Nephron progenitor cell (in vitro differentiated cells): Measurements from ENCODE around the gene LMOD2.

Source experiments
- DNase-seq: peaks from one replicate; pipeline ENCODE4 v3.0.0; 2021
- H3K27ac Mint-ChIP-seq: 2 replicates; pipeline ENCODE4 v1.8.0; 2021; ENCODE audit warnings: mild to moderate bottlenecking, moderate library complexity, mixed read lengths
- H3K27me3 Mint-ChIP-seq: 2 replicates; pipeline ENCODE4 v1.8.0; 2021; ENCODE audit warnings: mild to moderate bottlenecking, low read depth, mixed read lengths; ENCODE audit not compliant: poor library complexity
- H3K36me3 Mint-ChIP-seq: 2 replicates; pipeline ENCODE4 v1.8.0; 2021; ENCODE audit warnings: low read depth, mixed read lengths
- H3K4me1 Mint-ChIP-seq: 2 replicates; pipeline ENCODE4 v1.8.0; 2021; ENCODE audit warnings: mixed read lengths
- H3K4me3 Mint-ChIP-seq: 2 replicates; pipeline ENCODE4 v1.8.0; 2021; ENCODE audit warnings: mild to moderate bottlenecking, moderate library complexity, mixed read lengths
- H3K9me3 Mint-ChIP-seq: 2 replicates; pipeline ENCODE4 v1.8.0; 2021; ENCODE audit warnings: mild to moderate bottlenecking, moderate library complexity, mixed read lengths
- CTCF ChIP-seq: fragments of 200-600 bp; sonication (generic); IDR thresholded peaks from 2 replicates; pipeline ENCODE4 v1.5.0; 2021; ENCODE audit warnings: antibody characterized with exemption

Gene LMOD2

GRCh38 chr7:123677061-123677715 lies 21.5 kb downstream of the LMOD2 start:
- Mint-ChIP-seq H3K27ac (no peak overlapping the region), H3K36me3 (peaks cover 21% of the 10 kb centered on the region), H3K4me3 (no peak overlapping the region), H3K4me1 (peaks cover 20% of the 10 kb centered on the region), H3K27me3 (no peaks in the 10 kb centered on the region), H3K9me3 (no peaks in the 10 kb centered on the region)
- TF ChIP-seq CTCF = no peak
- no peak for DNase-seq

GRCh38 chr7:123679614-123680013 lies 23.9 kb downstream of the LMOD2 start:
- Mint-ChIP-seq H3K27me3 (no peaks in the 10 kb centered on the region), H3K4me1 (peaks cover 4% of the 10 kb centered on the region), H3K27ac (no peak overlapping the region), H3K4me3 (no peak overlapping the region), H3K9me3 (no peaks in the 10 kb centered on the region), H3K36me3 (peaks cover 30% of the 10 kb centered on the region)
- no peak for DNase-seq
- TF ChIP-seq CTCF = no peak

GRCh38 chr7:123680580-123680979 lies 24.9 kb downstream of the LMOD2 start:
- H3K36me3 Mint-ChIP-seq = peaks cover 38% of the 10 kb centered on the region
- H3K9me3 Mint-ChIP-seq = no peaks in the 10 kb centered on the region
- no peaks in the 10 kb centered on the region for H3K27me3 Mint-ChIP-seq
- no peak for DNase-seq
- no peaks in the 10 kb centered on the region for H3K4me1 Mint-ChIP-seq
- no peak overlapping the region for H3K4me3 Mint-ChIP-seq
- no peak for TF ChIP-seq CTCF
- H3K27ac Mint-ChIP-seq = no peak overlapping the region

DNA sequence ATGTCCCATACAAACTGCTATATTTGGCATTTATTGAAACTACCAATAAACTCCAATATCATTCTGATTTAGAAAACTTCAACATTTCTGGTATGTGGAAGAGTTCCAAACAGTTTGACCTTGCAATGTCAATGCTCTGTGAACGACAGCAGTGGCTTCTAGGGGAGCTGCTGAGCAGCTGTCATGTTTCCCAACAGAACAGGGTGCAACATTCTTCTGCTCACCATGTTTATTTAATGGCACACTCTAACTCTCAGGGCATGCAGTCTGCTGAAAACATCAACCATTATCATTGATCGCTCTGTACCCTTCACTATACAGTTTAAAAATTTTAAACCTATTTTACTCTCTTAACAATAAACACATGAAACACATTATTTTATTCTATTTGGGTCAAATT lies 25.9 kb downstream of the LMOD2 start:
- TF ChIP-seq CTCF = no peak
- no peak for DNase-seq
- Mint-ChIP-seq H3K36me3 (peaks cover 38% of the 10 kb centered on the region), H3K4me1 (no peaks in the 10 kb centered on the region), H3K9me3 (no peaks in the 10 kb centered on the region), H3K27ac (no peak overlapping the region), H3K27me3 (no peaks in the 10 kb centered on the region), H3K4me3 (no peak overlapping the region)

GRCh38 chr7:123682690-123683089 lies 27.0 kb downstream of the LMOD2 start:
- Mint-ChIP-seq H3K27ac (no peak overlapping the region), H3K27me3 (no peaks in the 10 kb centered on the region), H3K4me1 (no peaks in the 10 kb centered on the region), H3K36me3 (peaks cover 38% of the 10 kb centered on the region), H3K9me3 (no peaks in the 10 kb centered on the region), H3K4me3 (no peak overlapping the region)
- TF ChIP-seq CTCF = peak; percentile 53
- no peak for DNase-seq

DNA sequence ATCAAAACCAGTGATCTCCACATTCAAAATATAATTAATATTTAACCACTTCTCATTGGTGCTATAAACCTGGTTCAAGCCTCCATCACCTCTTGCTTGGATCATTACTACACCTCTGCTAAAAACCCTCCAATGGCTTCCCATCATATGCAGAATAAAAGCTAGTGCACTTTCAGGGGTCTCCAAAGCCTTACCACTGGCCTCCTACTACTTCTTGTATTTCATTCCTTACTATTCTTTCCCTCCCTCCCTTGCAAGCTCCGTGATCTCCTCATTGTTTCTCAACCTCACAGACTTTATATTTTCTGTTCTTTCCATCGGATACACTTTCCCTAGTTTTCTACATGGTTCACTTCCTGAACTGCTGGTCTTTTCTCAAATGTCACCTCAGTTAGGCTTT lies 31.5 kb downstream of the LMOD2 start:
- Mint-ChIP-seq H3K36me3 (peaks cover 38% of the 10 kb centered on the region), H3K9me3 (no peaks in the 10 kb centered on the region), H3K27me3 (no peaks in the 10 kb centered on the region), H3K4me3 (no peak overlapping the region), H3K4me1 (peaks cover 4% of the 10 kb centered on the region), H3K27ac (no peak overlapping the region)
- TF ChIP-seq CTCF = no peak
- no peak for DNase-seq
